DLD1 (cell line): ENCODE data around the gene NSUN6.

ENCODE experiments used
- in situ Hi-C: cut with HindIII; loops from 2 replicates; pipeline ENCODE4 v1.10.0; 2017; ENCODE audit warnings: low sequenced_read_pairs

NSUN6 gene, protein sequence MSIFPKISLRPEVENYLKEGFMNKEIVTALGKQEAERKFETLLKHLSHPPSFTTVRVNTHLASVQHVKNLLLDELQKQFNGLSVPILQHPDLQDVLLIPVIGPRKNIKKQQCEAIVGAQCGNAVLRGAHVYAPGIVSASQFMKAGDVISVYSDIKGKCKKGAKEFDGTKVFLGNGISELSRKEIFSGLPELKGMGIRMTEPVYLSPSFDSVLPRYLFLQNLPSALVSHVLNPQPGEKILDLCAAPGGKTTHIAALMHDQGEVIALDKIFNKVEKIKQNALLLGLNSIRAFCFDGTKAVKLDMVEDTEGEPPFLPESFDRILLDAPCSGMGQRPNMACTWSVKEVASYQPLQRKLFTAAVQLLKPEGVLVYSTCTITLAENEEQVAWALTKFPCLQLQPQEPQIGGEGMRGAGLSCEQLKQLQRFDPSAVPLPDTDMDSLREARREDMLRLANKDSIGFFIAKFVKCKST

DNA sequence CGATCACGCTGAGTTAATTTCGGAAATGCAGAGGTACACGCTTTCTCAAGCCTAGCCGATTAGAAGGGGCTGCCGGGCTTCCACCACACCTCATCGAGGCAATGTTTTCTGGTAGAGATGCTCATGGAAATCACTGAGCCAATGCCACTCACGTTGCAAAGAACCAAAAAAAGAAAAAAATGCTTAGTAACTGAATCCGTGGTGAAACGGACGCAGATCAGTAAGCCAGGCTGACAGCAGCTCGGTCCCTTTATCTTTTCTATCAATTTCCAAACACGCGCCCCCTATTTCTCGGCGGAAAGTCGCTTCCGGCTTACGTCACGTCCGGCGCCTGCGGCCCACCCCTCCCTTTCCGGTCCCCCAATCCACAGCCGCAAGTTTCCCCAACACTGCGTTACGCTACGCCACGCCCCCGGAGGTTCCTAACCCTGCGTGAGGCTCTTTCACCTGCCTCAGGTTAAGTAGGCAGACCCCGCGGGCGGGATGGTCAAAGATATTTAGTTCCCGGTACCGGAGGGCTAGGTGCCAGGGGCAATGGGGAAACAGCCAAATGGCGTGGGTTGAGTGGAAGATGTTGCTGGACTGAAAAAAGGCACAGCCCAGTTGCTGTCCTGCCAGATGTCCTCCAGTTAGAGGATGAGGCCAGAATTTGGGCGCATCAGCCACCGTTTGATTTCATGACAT, at the start of gene NSUN6:
Gene NSUN6, minus strand, starts transcription at position 264 of the 684 bp plus-strand sequence. CDS start 384 bp downstream, outside the sequence.
- in situ Hi-C loops: no loop called here

DNA sequence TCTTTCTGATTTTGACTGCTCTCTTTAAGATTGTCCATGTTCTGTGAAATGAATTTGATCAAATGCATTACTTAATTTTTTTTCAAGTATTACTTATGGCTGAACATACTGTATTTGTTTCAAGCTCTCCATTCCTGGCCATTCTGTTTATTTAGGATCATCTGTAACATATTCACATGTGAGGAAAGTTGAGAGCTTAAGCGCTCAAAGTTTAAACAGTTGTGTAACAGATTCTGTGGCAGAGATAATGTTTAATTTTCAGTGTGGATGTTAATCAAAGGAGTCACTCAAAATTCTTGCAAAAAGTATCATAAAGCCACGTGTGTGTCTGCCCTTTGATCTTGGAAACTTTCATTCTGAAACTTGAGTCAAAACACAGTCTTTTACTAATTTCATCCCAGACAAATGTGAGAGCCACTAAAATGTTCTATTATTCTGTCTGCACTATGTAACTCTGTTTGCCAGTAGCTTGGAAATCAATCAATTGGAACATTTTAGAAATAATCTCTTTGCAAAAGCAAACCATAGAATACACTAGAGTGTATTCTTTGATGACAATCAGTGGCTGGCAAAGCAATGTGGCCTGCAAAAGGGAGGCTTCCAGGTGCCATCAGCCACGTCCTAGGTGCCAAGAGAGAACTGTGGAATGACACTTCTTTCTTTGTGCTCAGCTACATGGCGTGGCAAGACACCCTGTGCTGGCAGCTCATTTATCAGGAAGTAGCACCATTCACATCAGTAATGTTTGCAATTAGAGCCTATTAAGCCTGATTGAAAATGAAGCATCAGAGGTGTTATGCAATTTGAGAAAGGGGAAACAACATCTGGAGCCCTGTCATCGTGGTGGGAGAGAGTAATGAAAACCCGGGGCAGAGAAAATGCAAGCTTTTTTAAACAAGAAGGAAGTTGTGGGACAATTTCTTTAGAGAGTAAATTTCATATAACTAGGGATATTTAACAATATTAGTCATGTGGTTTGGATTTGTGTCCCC, 48.8 kb upstream of the NSUN6 start:
- in situ Hi-C loops: no loop called here

DNA sequence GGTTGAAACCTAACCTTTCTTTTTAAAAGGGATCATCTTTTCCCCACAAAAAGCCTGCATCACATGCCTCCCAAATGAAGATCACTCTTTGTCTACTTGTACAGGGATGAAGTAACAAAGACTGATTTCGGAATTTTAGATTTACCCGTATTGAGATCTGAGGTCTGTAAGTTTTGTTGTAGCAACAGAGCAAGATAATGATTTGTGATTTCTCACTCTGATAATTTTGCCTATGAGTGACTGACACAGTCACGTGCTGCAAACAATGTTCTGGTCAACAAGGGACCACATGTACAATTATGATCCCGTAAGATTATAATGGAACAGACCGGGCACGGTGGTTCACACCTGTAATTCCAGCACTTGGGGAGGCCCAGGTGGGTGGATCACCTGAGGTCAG, 39.2 kb upstream of the NSUN6 start:
- in situ Hi-C loops: no loop called here

DNA sequence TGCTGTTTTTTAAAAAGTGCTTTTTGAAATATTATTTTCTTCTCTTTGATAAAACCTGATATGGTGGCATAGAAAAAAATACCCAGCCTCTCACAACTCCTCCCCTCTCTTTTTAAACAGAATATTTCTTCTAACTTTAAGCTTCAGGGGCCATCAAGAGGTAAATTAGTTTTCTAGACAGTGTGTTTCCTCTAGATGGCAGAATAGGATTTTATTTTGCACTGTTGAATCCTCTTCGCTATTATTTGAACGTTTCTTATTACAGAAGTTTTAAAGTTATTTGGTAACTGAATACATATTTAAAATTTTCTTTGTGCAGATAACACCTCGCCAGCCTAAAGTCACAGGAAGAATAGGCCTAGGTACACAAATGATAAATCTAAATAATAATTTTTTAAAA, 38.1 kb upstream of the NSUN6 start:
- in situ Hi-C loops: no loop called here

DNA sequence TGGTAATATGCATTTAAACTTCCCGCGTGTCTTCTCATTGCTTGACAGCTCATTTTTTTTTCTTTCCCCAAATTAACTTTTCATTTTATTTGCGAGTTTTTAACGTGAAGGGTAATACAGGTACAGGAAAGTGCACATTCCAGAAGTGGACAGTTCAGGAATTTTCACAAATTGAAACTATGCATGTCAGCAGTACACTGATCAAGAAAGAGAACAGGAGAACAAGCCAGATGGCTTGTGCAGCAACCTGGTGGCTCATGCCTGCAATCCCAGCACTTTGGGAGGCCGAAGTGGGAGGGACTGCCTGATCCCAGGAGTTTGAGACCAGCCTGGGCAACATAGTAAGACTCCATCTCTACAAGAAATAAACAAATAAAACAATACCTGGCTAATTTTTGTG, 36.3 kb upstream of the NSUN6 start:
- in situ Hi-C loops: no loop called here

DNA sequence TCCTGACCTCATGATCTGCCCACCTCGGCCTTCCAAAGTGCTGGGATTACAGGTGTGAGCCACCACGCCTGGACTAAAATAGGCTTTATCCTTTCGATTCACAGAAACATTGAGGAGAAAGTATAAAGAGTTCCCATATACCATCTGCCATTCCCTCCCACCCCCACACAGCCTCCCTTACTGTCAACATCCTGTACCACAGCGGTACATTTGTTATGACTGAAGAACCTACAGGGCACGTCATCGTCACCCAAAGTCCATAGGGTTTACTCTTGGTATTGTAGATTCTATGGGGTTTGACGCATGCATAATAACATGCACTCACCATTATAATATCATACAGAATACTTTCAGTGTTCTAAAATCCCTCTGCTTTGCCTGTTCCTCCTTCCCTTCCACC, 35.8 kb upstream of the NSUN6 start:
- in situ Hi-C loops: no loop called here

DNA sequence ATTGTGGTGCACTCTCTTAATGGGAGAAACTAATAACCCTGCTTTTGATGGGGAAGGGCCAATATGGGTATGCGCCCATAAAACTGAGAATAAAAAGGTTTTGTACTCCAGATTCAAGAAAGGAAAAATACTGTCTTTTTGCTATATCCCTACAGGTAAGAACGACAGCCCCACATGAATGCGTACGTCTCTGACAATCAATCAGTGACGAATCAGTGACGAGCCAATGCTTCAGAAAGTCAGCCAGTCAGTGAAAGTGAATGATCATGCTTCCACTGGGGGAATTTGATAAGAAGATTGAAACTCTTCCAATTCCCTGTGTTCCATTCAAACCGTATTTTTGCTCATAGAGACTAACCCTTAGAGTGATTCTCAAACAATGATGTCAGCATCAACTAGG, 34.2 kb upstream of the NSUN6 start:
- in situ Hi-C loops: no loop called here

DNA sequence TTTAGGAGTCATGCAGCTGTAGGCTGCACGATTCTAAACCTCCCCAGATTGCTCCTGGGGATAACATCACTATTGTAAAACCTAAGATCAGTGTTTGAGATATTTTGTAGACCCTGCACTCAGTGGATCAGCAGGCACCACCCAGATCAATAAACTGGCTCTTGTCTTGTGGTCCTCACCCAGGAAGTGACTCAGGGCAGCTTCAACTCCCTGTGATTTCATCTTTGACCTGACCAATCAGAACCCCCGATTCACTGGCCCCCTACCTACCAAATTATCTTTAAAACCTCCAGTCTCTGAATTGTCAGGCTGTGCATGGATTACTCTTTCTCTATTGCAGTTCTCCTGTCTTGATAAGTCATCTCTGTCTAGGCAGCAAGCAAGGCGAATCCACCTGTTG, 33.6 kb upstream of the NSUN6 start:
- in situ Hi-C loops: no loop called here

DNA sequence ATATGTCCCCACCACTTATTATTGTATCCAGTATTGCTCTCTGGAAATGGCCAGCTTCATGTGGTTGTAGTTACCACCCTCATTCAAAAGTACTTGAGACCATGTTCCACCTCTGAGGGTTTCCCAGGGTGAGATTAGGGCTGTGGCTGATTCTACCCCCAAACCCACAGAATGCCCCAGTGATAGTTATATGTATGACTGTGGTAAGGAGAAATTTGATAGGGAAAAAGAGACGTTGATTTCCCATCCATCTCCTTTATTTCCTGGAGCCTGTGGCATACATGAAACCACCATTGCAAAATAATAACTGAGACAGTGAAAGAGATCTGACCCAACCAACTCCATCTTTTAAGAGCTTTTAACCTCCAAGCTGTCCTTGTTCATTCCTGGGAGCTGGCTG, 33.0 kb upstream of the NSUN6 start:
- in situ Hi-C loops: no loop called here

DNA sequence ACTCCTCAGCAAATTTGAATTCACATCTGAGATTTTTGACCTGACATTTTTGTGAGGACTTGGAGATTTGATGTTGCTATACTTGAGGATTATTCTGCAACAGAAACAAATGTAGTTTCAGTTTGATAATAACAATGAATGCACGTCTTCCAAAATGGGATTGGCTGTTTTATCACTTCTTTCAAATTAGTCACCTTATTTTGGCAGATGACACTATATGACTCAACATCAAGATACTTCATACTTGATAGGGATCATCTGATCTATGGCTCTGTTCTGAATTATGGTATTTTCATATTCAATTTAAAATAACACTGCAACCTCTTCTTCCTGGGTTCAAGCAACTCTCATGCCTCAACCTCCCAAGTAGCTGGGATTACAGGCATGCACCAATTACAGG, 32.0 kb upstream of the NSUN6 start:
- in situ Hi-C loops: no loop called here

DNA sequence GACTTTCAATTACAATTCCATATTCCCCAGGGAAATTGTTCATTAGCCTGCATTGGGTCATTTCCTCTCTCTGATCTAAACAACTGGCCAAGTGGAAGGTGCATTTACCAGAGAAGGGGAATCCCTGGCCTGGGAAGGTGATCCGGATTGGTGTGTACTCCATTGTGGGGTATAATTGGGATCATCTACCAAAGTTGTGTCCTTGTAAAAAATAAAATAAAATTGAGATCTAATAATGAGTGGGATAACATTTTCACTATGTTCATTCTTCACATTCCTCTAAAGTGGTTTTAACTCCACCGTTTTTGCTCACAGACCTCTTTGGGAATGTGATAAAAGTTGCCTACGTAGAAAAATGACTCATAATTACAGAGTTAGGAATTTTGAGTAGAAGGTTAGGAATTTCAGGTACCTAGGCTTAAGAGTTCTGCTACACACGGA, 30.6 kb upstream of the NSUN6 start:
- in situ Hi-C loops: no loop called here

DNA sequence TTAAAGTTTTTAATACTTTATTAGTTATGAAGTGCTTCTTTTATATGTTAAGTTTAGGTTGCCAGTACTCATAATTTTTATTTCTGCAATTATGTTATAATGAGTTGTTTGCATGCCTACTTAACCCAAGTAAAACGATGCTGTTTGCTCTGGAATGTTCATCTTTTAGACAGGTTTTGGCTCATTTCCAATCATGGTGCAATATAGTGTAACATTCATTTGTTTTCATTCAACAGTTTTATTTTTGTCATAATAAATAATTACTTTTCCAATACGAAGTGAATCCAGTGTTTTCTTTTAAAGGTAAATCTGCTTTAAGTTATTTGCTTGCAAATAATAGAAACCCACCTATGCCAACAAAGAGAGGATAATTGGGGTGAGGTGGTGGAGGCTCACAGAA, 30.0 kb upstream of the NSUN6 start:
- in situ Hi-C loops: no loop called here

DNA sequence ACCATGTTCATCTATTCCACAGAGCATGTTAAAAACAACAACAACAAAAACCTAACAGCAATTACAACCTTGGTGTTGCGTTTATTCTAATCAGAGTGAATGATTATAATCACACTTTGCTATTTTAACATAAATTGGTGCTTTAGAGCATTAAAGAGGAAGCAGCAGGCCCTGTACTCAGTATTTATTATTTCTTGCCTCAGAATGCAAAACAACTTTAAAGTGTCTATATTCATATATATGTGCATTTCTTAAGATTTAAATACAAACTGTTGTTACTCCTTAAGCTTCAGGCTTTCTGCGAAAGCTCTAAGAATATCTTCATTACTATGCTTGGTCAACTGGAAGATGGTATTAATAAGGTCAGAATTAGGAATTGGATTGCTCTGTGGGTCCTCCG, 29.4 kb upstream of the NSUN6 start:
- in situ Hi-C loops: no loop called here

DNA sequence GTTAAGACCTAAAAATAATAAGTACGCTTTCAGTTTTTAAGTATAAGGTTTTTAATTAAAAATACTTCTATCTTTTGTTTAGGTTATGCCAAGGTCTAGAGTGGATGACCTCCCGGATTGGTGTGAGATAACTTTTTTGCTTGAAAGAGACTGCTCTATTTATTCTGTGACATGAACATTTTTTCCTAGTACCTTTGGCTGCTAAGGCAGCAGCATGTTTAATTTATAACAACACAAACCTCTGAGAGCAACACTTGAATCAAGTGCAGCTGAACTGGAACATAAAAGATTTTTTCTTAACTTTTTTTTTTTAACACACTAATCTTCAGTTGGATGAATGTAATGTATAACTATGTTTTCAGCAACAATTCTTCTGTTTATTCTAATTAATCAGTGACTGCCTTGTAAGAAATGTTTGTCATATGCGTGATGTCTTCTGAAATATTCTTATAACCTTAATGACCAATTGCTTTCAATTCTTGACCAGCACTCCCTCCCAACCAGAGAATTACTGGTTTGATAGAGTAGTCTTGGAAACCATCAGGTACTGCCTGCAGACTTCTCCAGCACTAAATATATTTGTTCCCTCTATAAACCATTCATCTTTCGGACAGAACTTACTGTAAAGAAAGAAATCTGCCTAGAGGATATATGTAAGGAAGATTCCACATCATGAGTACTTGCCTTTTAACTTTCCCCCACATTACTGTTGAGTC, 23.9 kb upstream of the NSUN6 start:
- in situ Hi-C loops: no loop called here

DNA sequence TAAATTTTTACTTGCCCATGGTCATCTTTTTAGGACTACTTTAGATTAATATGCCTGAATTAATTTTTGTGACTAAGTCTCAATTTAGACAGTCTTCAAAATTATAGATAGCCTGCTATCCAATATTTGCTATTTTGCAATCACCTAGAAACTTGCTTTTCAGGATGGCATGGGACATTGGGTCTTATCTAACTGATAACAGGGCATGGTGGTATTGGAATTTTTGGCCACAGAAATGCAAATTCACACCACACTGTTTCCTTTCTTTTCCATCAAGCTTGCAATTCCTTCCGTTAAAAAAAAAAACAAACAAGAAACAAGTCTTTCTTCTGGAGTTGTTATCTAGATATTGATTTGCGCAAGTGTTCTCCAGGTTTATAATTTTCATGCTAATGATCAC, 16.6 kb upstream of the NSUN6 start:
- in situ Hi-C loops: no loop called here

DNA sequence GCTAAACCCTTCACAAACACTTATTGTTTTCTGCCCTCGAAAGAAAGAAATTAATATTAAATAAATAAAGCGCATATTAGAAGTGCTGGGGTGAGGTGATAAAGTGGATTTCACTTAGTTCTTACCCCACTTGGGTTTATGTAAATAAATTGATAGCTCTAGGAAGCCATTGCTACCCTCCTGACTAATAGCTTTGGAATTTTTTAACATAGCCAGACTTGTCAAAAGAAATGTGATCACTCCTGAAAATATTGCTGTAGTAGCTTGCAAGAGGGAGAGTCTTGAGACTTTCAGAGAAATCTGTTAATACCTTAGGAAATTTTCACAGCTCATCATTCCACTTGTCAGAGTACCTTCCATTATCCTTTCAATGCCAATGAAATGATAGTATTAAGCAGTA, 15.4 kb upstream of the NSUN6 start:
- in situ Hi-C loops: no loop called here

DNA sequence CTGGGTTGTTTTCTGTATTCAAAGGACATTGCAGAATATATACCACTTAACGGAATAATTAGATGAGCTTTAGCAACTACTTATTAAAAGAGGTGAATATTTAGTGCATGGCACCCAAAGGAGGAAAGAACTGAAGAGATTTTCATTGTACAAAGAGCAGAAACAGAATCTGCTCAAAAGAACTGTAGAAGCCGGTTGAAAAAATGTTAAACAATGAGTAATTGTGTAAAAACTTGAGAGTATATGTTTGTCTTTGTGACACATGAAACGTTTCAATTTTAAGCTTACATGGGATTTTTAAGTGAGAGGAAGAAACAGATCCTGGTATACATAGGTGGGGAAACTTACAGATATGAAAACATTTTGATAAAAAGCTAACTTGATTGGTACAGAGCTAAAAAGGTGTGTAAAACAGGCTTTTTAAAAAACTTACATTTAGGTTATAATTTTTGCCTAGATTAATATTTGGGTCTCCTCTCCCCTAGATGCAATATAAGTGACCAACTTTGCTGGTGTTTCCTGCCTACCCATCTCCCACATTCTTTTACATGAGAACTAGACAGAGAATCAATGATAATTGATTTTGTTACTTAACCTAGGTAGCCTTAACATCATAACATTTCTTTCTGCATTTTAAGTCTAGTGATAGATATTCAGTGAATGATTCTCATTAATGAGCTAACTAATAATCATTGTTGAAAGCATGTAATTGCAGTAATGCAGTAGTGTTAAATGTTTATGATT, 14.6 kb upstream of the NSUN6 start:
- in situ Hi-C loops: no loop called here

DNA sequence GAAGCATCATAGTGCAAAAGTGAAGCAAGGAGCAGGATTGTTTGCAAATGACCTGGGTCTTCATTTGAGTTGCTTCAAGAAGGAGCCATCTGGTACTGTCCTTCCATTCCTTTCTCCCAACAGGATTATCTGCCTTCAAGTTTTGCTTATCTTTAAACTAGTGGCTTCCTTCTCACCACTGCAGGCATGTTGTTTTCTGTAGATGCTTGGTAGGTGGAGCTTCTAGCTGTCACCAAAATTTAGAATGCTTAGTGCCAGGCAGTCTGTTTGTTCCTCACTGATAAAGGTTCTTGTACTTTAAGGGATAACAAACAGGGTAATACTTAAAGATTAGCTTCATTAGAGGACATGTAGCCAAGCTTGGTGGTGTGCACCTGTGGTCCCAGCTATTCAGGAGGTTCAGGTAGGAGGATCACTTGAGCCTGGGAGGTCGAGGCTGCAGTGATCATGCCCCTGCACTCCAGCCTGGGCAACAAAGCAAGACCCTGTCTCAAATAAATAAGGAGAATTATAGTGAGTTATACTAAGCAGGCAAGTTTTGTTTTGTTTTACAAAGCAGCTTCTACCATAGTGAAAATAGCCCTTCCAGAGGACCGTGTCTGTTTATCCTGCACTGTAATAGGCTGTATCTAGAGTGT, 13.6 kb upstream of the NSUN6 start:
- in situ Hi-C loops: no loop called here

DNA sequence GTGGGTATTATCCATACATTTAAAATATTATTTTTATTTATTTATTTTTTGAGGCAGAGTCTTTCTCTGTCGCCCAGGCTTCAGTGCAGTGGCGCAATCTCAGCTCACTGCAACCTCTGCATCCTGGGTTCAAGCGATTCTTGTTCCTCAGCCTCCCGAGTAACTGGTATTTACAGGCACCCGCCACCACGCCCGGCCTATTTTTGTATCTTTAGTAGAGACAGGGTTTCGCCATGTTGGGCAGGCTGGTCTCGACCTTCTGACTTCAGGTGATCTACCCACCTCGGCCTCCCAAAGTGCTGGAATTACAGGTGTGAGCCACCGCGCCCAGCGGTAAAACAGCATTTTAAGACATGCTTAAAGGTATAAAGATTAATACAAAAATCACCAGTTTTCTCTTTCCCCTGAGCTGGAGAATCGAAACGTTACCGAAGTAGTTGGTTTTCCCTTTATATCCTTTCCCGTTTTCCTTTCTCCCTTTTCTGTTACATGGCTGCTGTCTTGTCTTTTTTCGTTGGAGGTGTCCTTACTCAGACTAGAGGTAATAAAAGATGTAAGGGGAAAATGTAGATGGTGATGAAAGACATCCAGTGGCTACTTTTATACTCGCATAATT, 9.5 kb upstream of the NSUN6 start:
- in situ Hi-C loops: no loop called here
